K562 (cell line): ENCODE data around the gene SUSD3. TPM values are rescaled to one million over a fixed set of nuclear protein-coding genes. Genes with fewer than 3 reads are reported as not detected.

Source experiments
- E2F1 ChIP-seq: sonication (generic); formaldehyde crosslinking; IDR thresholded peaks from 2 replicates; pipeline ENCODE4 v1.8.1; 2023; ENCODE audit warnings: mild to moderate bottlenecking, missing genetic modification reagents, moderate library complexity
- E4F1 ChIP-seq: fragments of 250-450 bp; sonication (Bioruptor Pico); IDR thresholded peaks from 2 replicates; pipeline ENCODE4 v1.5.0; 2021; ENCODE audit warnings: mild to moderate bottlenecking, borderline replicate concordance
- FOXJ2 ChIP-seq: fragments of 200-800 bp; sonication (Bioruptor generic); IDR thresholded peaks from 2 replicates; pipeline ENCODE4 v1.6.1; 2016; ENCODE audit warnings: missing genetic modification characterization, missing compliant biosample characterization
- GTF2B ChIP-seq: IDR thresholded peaks from 2 replicates; pipeline ENCODE4 v1.6.1; 2011; ENCODE audit not compliant: insufficient read length; ENCODE audit errors: extremely low read depth
- KDM5B ChIP-seq: fragments of 200-600 bp; sonication (generic); IDR thresholded peaks from 2 replicates; pipeline ENCODE4 v1.6.1; 2012; ENCODE audit warnings: low read depth, mild to moderate bottlenecking, moderate library complexity, low read length, control low read depth, inconsistent platforms; ENCODE audit not compliant: insufficient replicate concordance
- NR2C1 ChIP-seq, 2 experiments: fragments of 450-650 bp; IDR thresholded peaks; 2 replicates each; pipeline ENCODE4 v1.6.1; 2017; ENCODE audit warnings: mild to moderate bottlenecking in 2 of 2, antibody characterized with exemption in 1 of 2, inconsistent platforms in 1 of 2, missing compliant biosample characterization in 1 of 2, missing genetic modification characterization in 1 of 2
- PBX2 ChIP-seq, 2 experiments: IDR thresholded peaks in 1 of 2; conservative IDR thresholded peaks in 1 of 2; 2 replicates each; pipeline ENCODE4 v1.6.1; 2016; ENCODE audit warnings: low read depth in 2 of 2, mild to moderate bottlenecking in 1 of 2, missing compliant biosample characterization in 1 of 2, missing genetic modification characterization in 1 of 2, moderate library complexity in 1 of 2
- PURB ChIP-seq: sonication (generic); formaldehyde crosslinking; IDR thresholded peaks from 2 replicates; pipeline ENCODE4 v1.9.0; 2021; ENCODE audit warnings: low read depth, mild to moderate bottlenecking, missing genetic modification reagents
- SMARCA5 ChIP-seq: fragments of 450-650 bp; IDR thresholded peaks from 2 replicates; pipeline ENCODE4 v1.6.1; 2016
- TRIM24 ChIP-seq, 2 experiments: fragments of 450-650 bp; IDR thresholded peaks; 2 replicates each; pipeline ENCODE4 v1.6.1; 2016
- ZBTB33 ChIP-seq: sonication (generic); formaldehyde crosslinking; IDR thresholded peaks from 2 replicates; pipeline ENCODE4 v1.8.1; 2023; ENCODE audit warnings: mild to moderate bottlenecking, missing genetic modification reagents
- ZHX1 ChIP-seq: fragments of 150-350 bp; conservative IDR thresholded peaks from 2 replicates; pipeline ENCODE4 v1.6.1; 2014; ENCODE audit warnings: low read length
- ZNF224 ChIP-seq: sonication (generic); formaldehyde crosslinking; IDR thresholded peaks from 2 replicates; pipeline ENCODE4 v1.8.0; 2022; ENCODE audit warnings: mild to moderate bottlenecking, missing genetic modification reagents
- ZNF347 ChIP-seq: fragments of 450-650 bp; formaldehyde crosslinking; IDR thresholded peaks from 2 replicates; pipeline ENCODE4 v1.4.0; 2020; ENCODE audit warnings: low read depth, mild to moderate bottlenecking, moderate library complexity
- ZNF696 ChIP-seq: fragments of 250-450 bp; sonication (Bioruptor Pico); conservative IDR thresholded peaks from 2 replicates; pipeline ENCODE4 v1.4.0; 2020; ENCODE audit warnings: mild to moderate bottlenecking, moderate library complexity
- polyA plus RNA-seq, 8 experiments: library from polyadenylated mRNA; depleted of rRNA in 4 of 8; stranded (reverse) in 5 of 8; unstranded in 3 of 8; fragments of >200 nt; fragmentation: Nextera tagmentation in 2 of 8; fragmentation: Illumina TruSeq in 1 of 8; extraction: Ambion mirVana in 2 of 8; extraction: Trizol in 1 of 8; gene quantifications; 2 replicates each; pipeline versions ENCODE4 v1.2.1 to v1.2.3, GENCODE V29; 2011 to 2014; ENCODE audit warnings: inconsistent platforms in 1 of 8, missing spikeins in 1 of 8
- total RNA-seq, 7 experiments: library from RNA; depleted of rRNA in 6 of 7; stranded (reverse); fragments of >200 nt in 6 of 7; fragmentation: Illumina TruSeq in 2 of 7; extraction: Trizol in 2 of 7; gene quantifications; 2 replicates each; pipeline versions ENCODE4 v1.2.1 to v1.2.3, GENCODE V29; 2011 to 2021; ENCODE audit warnings: low replicate concordance in 1 of 7

The SUSD3 gene
- total and polyA plus RNA-seq, 9 of the 15 experiments (the other 6 are each of a cell fraction or from before 2014, with no cell fraction given): 1.3 to 21.7 (median 11.4) TPM

- TF ChIP-seq PBX2 (CRISPR knock-in tag; IDR thresholded peaks at IDR 0.05; ENCODE audit: low read depth): no peak
- TF ChIP-seq PBX2 (tag; conservative IDR thresholded peaks at IDR 0.05; ENCODE audit: low read depth): 0 out of 2 replicates have a peak, but pooled peaks have one; percentile 31
- TF ChIP-seq TRIM24 (IDR thresholded peaks at IDR 0.05): no peak
- no peak for TF ChIP-seq GTF2B
- TF ChIP-seq ZNF224 (CRISPR knock-in tag): no peak
- TF ChIP-seq ZHX1: no peak
- no peak for TF ChIP-seq E2F1
- TF ChIP-seq KDM5B: no peak
- no peak for TF ChIP-seq FOXJ2 (tag)
- TF ChIP-seq NR2C1 (IDR thresholded peaks at IDR 0.05): peak; percentile 68; the same call in 1 of the 2 replicates
- TF ChIP-seq NR2C1 (tag; IDR thresholded peaks at IDR 0.05): peak; percentile 42; the same call in 1 of the 2 replicates
- TF ChIP-seq E4F1 (CRISPR knock-in tag): no peak
- TF ChIP-seq ZNF696 (CRISPR knock-in tag): no peak
- TF ChIP-seq ZBTB33 (CRISPR knock-in tag): no peak
- no peak for TF ChIP-seq SMARCA5
- no peak for TF ChIP-seq PURB (CRISPR knock-in tag)
- TF ChIP-seq ZNF347: no peak
Observed at GRCh38 chr9:93071464-93071863, 13.0 kb downstream of the SUSD3 start (continued).
